ENCODE results near the gene GRID1.

The GRID1 gene

GRCh38 chr10:86365346-86366032, 1.1 kb downstream of the GRID1 start:
- no peaks in the 10 kb centered on the region for H3K36me3 ChIP-seq (ENCODE audit: insufficient read depth, low read length)
- H3K4me3 ChIP-seq (ENCODE audit: low read depth, low read length, poor library complexity, severe bottlenecking) = no peak overlapping the region
- no peaks in the 10 kb centered on the region for H3F3A ChIP-seq (ENCODE audit: insufficient read depth, low read length)
- H4K20me1 ChIP-seq (ENCODE audit: insufficient read depth, low read length) = no peaks in the 10 kb centered on the region
- no peak overlapping the region for H3K4me2 ChIP-seq (ENCODE audit: low read length)
- H3K9me2 ChIP-seq (ENCODE audit: low read depth, low read length) = no peaks in the 10 kb centered on the region
- no peaks in the 10 kb centered on the region for H3K4me1 ChIP-seq (ENCODE audit: insufficient read depth, low read length, severe bottlenecking)
- H3K9ac ChIP-seq (ENCODE audit: low read length) = no peak overlapping the region
- H3K9me3 ChIP-seq (ENCODE audit: low read length) = no peaks in the 10 kb centered on the region
- no peak overlapping the region for H2AFZ ChIP-seq (ENCODE audit: low read length)
- no peaks in the 10 kb centered on the region for H3K79me2 ChIP-seq (ENCODE audit: insufficient read depth, low read length)
- peaks cover 3% of the 10 kb centered on the region; the same call in 1 of the 2 replicates for H3K27me3 ChIP-seq (ENCODE audit: insufficient read depth, low read length)
- H3K27ac ChIP-seq (ENCODE audit: low read depth, low read length, poor library complexity, severe bottlenecking) = no peak overlapping the region
- TF ChIP-seq, protein P1, sequence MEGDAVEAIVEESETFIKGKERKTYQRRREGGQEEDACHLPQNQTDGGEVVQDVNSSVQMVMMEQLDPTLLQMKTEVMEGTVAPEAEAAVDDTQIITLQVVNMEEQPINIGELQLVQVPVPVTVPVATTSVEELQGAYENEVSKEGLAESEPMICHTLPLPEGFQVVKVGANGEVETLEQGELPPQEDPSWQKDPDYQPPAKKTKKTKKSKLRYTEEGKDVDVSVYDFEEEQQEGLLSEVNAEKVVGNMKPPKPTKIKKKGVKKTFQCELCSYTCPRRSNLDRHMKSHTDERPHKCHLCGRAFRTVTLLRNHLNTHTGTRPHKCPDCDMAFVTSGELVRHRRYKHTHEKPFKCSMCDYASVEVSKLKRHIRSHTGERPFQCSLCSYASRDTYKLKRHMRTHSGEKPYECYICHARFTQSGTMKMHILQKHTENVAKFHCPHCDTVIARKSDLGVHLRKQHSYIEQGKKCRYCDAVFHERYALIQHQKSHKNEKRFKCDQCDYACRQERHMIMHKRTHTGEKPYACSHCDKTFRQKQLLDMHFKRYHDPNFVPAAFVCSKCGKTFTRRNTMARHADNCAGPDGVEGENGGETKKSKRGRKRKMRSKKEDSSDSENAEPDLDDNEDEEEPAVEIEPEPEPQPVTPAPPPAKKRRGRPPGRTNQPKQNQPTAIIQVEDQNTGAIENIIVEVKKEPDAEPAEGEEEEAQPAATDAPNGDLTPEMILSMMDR (IDR thresholded peaks at IDR 0.05; ENCODE audit: low read length) = no peak
- no peak for TF ChIP-seq EZH2 (IDR thresholded peaks at IDR 0.05; ENCODE audit: borderline replicate concordance, low read length)

DNA sequence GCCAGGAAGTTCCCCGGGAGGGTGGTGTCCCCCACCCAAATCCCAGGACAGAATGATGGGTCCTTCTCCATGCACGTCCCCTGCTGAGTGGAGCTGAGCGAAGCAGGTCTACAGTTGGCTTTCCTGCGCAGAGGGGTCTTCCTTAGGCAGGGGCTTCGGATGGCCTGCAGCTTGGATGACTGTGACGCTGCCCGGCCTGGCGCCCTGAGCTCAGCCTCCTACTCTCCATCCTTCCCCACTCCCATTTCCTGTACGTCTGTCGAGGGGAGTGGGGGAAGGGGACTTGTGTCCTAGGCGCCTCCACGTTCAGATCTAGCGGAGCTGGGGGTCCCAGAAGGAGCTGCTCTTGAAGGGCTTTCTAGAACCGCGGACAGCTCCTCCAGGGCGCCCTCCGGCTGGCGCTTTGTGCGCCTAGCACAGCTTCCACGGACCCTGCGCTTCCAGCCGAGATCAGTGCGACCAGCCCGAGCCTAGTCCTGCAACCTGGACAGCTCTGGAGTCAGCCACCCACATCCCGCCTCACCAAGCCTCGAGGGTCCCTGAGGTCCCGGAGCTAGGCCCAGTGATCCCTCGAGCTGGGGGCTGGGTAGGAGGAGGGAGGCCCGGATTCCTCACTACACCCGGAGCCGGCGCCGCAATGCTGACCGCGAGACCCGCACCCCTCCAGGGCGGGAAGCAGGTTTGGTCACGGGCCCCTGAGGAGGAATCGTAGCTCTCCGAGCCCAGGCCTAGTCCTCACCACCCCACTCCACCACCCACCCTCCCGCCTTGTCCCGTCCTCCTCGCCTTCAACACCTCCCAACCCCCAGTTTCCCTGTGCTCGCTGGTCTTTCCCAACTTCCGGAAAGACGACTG, 1.9 kb downstream of the GRID1 start:
- no peak overlapping the region for H3K4me2 ChIP-seq (ENCODE audit: low read length)
- H3K27me3 ChIP-seq (ENCODE audit: insufficient read depth, low read length) = peaks cover 3% of the 10 kb centered on the region; the same call in 1 of the 2 replicates
- H3K9me2 ChIP-seq (ENCODE audit: low read depth, low read length) = no peaks in the 10 kb centered on the region
- H3K9ac ChIP-seq (ENCODE audit: low read length) = no peak overlapping the region
- TF ChIP-seq, protein P1 (IDR thresholded peaks at IDR 0.05; ENCODE audit: low read length) = no peak
- TF ChIP-seq EZH2 (IDR thresholded peaks at IDR 0.05; ENCODE audit: borderline replicate concordance, low read length) = no peak
- H2AFZ ChIP-seq (ENCODE audit: low read length) = no peak overlapping the region
- no peaks in the 10 kb centered on the region for H3K36me3 ChIP-seq (ENCODE audit: insufficient read depth, low read length)
- no peaks in the 10 kb centered on the region for H3K9me3 ChIP-seq (ENCODE audit: low read length)
- no peaks in the 10 kb centered on the region for H3F3A ChIP-seq (ENCODE audit: insufficient read depth, low read length)
- no peaks in the 10 kb centered on the region for H4K20me1 ChIP-seq (ENCODE audit: insufficient read depth, low read length)
- no peak overlapping the region for H3K4me3 ChIP-seq (ENCODE audit: low read depth, low read length, poor library complexity, severe bottlenecking)
- no peaks in the 10 kb centered on the region for H3K79me2 ChIP-seq (ENCODE audit: insufficient read depth, low read length)
- no peaks in the 10 kb centered on the region for H3K4me1 ChIP-seq (ENCODE audit: insufficient read depth, low read length, severe bottlenecking)
- H3K27ac ChIP-seq (ENCODE audit: low read depth, low read length, poor library complexity, severe bottlenecking) = no peak overlapping the region

DNA sequence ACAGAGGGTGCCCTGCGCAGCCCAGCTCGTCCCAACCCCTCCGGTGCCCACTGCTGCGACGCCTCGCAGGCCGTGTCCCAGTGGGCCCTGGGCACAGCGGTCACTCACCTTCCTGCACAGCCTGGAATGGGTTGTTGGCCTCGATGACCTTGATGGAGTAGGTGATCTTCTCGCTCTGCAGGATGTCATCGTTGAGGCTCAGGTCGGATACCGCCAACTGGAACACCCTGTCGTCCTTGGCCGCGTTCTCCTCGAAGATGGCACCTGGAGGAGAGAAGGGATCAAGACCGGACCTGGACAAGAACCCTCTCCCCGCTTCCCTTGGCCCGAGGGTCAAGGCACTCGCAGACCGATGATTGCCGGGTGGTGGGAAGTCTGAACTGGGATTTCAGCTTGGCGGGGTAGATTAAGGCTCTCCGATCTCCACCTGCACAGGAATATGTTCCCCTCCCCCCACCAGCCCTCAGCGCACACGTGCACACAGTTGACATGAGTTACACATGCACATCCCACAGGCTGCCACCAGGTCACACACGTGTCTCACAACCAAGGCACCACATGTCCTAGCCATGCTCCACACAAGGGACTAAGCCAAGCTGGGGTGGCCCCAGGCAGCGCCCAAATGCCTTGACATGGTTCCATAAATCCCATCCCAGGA, 2.6 kb downstream of the GRID1 start:
- TF ChIP-seq, protein P1 (IDR thresholded peaks at IDR 0.05; ENCODE audit: low read length) = no peak
- no peak for TF ChIP-seq EZH2 (IDR thresholded peaks at IDR 0.05; ENCODE audit: borderline replicate concordance, low read length)
- H4K20me1 ChIP-seq (ENCODE audit: insufficient read depth, low read length) = no peaks in the 10 kb centered on the region
- H3K9me2 ChIP-seq (ENCODE audit: low read depth, low read length) = no peaks in the 10 kb centered on the region
- H3F3A ChIP-seq (ENCODE audit: insufficient read depth, low read length) = no peaks in the 10 kb centered on the region
- no peak overlapping the region for H3K27ac ChIP-seq (ENCODE audit: low read depth, low read length, poor library complexity, severe bottlenecking)
- peaks cover 3% of the 10 kb centered on the region; the same call in 1 of the 2 replicates for H3K27me3 ChIP-seq (ENCODE audit: insufficient read depth, low read length)
- H3K4me1 ChIP-seq (ENCODE audit: insufficient read depth, low read length, severe bottlenecking) = no peaks in the 10 kb centered on the region
- no peaks in the 10 kb centered on the region for H3K79me2 ChIP-seq (ENCODE audit: insufficient read depth, low read length)
- H3K9me3 ChIP-seq (ENCODE audit: low read length) = no peaks in the 10 kb centered on the region
- H3K9ac ChIP-seq (ENCODE audit: low read length) = no peak overlapping the region
- H3K4me2 ChIP-seq (ENCODE audit: low read length) = no peak overlapping the region
- no peak overlapping the region for H3K4me3 ChIP-seq (ENCODE audit: low read depth, low read length, poor library complexity, severe bottlenecking)
- H2AFZ ChIP-seq (ENCODE audit: low read length) = no peak overlapping the region
- no peaks in the 10 kb centered on the region for H3K36me3 ChIP-seq (ENCODE audit: insufficient read depth, low read length)
